B cell (primary cell): ENCODE results near the gene CCDC122. TPM values are rescaled to one million over a fixed set of nuclear protein-coding genes. Genes with fewer than 3 reads are reported as not detected.
"Not testable (repeated sequence)": the region's sequence is repeated elsewhere in the genome, so short reads cannot be mapped to it uniquely, and the experiment has no call there.

Source experiments
- ATAC-seq: fragments of 200-7000 bp; cut with Tn5 transposase; one replicate; pipeline ENCODE4 v1.10.0; 2021; ENCODE audit warnings: low read depth, mild to moderate bottlenecking, moderate number of reproducible peaks, moderate library complexity
- CTCF ChIA-PET: fragments of 350-600 bp; sonication (Branson Sonifier 250); formaldehyde crosslinking; loops from one replicate; lab custom pipeline; 2021; ENCODE audit warnings: antibody characterized with exemption, inconsistent platforms; lab: Charles Lee
- POLR2A ChIA-PET: fragments of 350-600 bp; sonication (Branson Sonifier 250); formaldehyde crosslinking; loops from one replicate; lab custom pipeline; 2021; ENCODE audit warnings: antibody characterized with exemption; lab: Charles Lee
- DNase-seq: peaks from one replicate; pipeline ENCODE4 v3.0.0; 2013
- H2AFZ ChIP-seq: 2 replicates; pipeline ENCODE4 v1.6.1; 2012; ENCODE audit warnings: mild to moderate bottlenecking, low read depth, low read length; ENCODE audit not compliant: insufficient read depth, poor library complexity, severe bottlenecking
- H3K27ac ChIP-seq, 2 donors: 1 replicate in 1 of 2; 2 replicates in 1 of 2; pipeline ENCODE4 v1.5.1; 2012 to 2013; ENCODE audit warnings: low read length in 2 of 2, mild to moderate bottlenecking in 2 of 2, moderate library complexity in 1 of 2
- H3K27me3 ChIP-seq, 4 experiments: fragments of 200-600 bp in 1 of 4; sonication (generic) in 1 of 4; replicated peaks in 1 of 4; 1 replicate in 2 of 4; 2 replicates in 2 of 4; pipeline versions ENCODE4 v1.6.1 to v1.7.0; 2013 to 2016; ENCODE audit warnings: low read length in 3 of 4, mild to moderate bottlenecking in 2 of 4, mixed read lengths in 1 of 4, moderate library complexity in 1 of 4; ENCODE audit not compliant: insufficient read depth in 4 of 4, control insufficient read depth in 3 of 4; ENCODE audit errors: control extremely low read depth in 1 of 4
- H3K36me3 ChIP-seq, 2 experiments: replicated peaks in 1 of 2; 1 replicate in 1 of 2; 2 replicates in 1 of 2; pipeline versions ENCODE4 v1.6.1 to v1.7.1; 2013; ENCODE audit warnings: low read length in 1 of 2; ENCODE audit not compliant: insufficient read depth in 2 of 2, control insufficient read depth in 1 of 2; ENCODE audit errors: control extremely low read depth in 1 of 2, extremely low read depth in 1 of 2
- H3K4me1 ChIP-seq, 2 donors: fragments of 200-600 bp in 1 of 2; sonication (generic) in 1 of 2; 1 replicate in 1 of 2; 2 replicates in 1 of 2; pipeline versions ENCODE4 v1.5.1 to v1.6.1; 2013 to 2017; ENCODE audit warnings: low read length in 2 of 2; ENCODE audit not compliant: control insufficient read depth in 2 of 2, insufficient read depth in 2 of 2
- H3K4me2 ChIP-seq: replicated peaks from 2 replicates; pipeline ENCODE3; 2012; ENCODE audit warnings: mild to moderate bottlenecking, low read depth, low read length; ENCODE audit not compliant: poor library complexity, severe bottlenecking
- H3K4me3 ChIP-seq, 5 experiments: fragments of 200-600 bp in 1 of 5; sonication (generic) in 1 of 5; 1 replicate in 3 of 5; 2 replicates in 2 of 5; pipeline versions ENCODE4 v1.5.1 to v1.7.0; 2011 to 2016; ENCODE audit warnings: low read length in 4 of 5, mild to moderate bottlenecking in 4 of 5, low read depth in 2 of 5, control low read depth in 1 of 5, moderate library complexity in 1 of 5; ENCODE audit not compliant: insufficient read depth in 1 of 5; ENCODE audit errors: control extremely low read depth in 1 of 5, extremely low read depth in 1 of 5
- H3K79me2 ChIP-seq: fragments of 200-600 bp; sonication (generic); one replicate; pipeline ENCODE4 v1.6.0; 2016; ENCODE audit warnings: low read length; ENCODE audit not compliant: control insufficient read depth, insufficient read depth
- H3K9ac ChIP-seq: fragments of 200-600 bp; sonication (generic); 2 replicates; pipeline ENCODE4 v1.6.1; 2017; ENCODE audit warnings: mild to moderate bottlenecking, low read length, moderate library complexity
- H3K9me3 ChIP-seq, 3 donors: one replicate each; pipeline versions ENCODE4 v1.6.1 to v1.7.1; 2013; ENCODE audit warnings: low read length in 2 of 3; ENCODE audit not compliant: control insufficient read depth in 2 of 3, insufficient read depth in 1 of 3; ENCODE audit errors: control extremely low read depth in 1 of 3
- H4K20me1 ChIP-seq: 2 replicates; pipeline ENCODE4 v1.6.0; 2012; ENCODE audit warnings: mild to moderate bottlenecking, low read length; ENCODE audit not compliant: insufficient read depth, control insufficient read depth, poor library complexity, severe bottlenecking
- H3K27ac Mint-ChIP-seq: one replicate; pipeline ENCODE4 v1.8.0; 2021; ENCODE audit warnings: mixed read lengths
- H3K27me3 Mint-ChIP-seq: one replicate; pipeline ENCODE4 v1.8.0; 2021; ENCODE audit warnings: mixed read lengths
- H3K4me1 Mint-ChIP-seq: one replicate; pipeline ENCODE4 v1.8.0; 2021; ENCODE audit warnings: mixed read lengths
- H3K4me3 Mint-ChIP-seq: one replicate; pipeline ENCODE4 v1.8.0; 2021; ENCODE audit warnings: mixed read lengths
- H3K9me3 Mint-ChIP-seq: one replicate; pipeline ENCODE4 v1.8.0; 2022; ENCODE audit warnings: mixed read lengths; ENCODE audit not compliant: insufficient read depth
- CTCF ChIP-seq: fragments of 200-600 bp; IDR thresholded peaks from one replicate; pipeline ENCODE4 v1.8.0; 2022; ENCODE audit warnings: antibody characterized with exemption, mild to moderate bottlenecking
- EZH2 ChIP-seq: IDR thresholded peaks from 2 replicates; pipeline ENCODE4 v1.6.1; 2012; ENCODE audit warnings: borderline replicate concordance, low read depth, mild to moderate bottlenecking, moderate library complexity, low read length; ENCODE audit not compliant: insufficient read depth, poor library complexity, severe bottlenecking
- WGBS: methylation state at CpG from one replicate; pipeline ENCODE4 v1.1.5; 2013; ENCODE audit warnings: missing lambda C conversion rate; ENCODE audit not compliant: insufficient coverage; 5-methylcytosine and 5-hydroxymethylcytosine counted together
- intact Hi-C: fragments of 100-400 bp; cut with micrococcal nuclease; formaldehyde crosslinking; loops from one replicate; pipeline ENCODE4 v1.10.0; 2022
- polyA plus RNA-seq: library from polyadenylated mRNA; depleted of rRNA; stranded (reverse); fragments of >200 nt; gene quantifications from 2 replicates; pipeline ENCODE4 v1.2.3, GENCODE V29; 2012
- total RNA-seq, 2 donors: library from RNA; stranded (reverse); fragments of 120-200 nt in 1 of 2; gene quantifications; 1 replicate in 1 of 2; 2 replicates in 1 of 2; pipeline versions ENCODE4 v1.2.3 to v1.2.4, GENCODE V29; 2013 to 2022

Gene CCDC122
- total and polyA plus RNA-seq, 2 donors (not counting 1 experiment from before 2014, with no cell fraction given): 1.1 to 12.1 TPM

GRCh38 chr13:43830497-43830881 lies 49.1 kb downstream of the CCDC122 start:
- Histone ChIP-seq H2AFZ (no peak overlapping the region), H3K9me3 (no peaks in the 10 kb centered on the region), H3K4me3 (no peak overlapping the region), H3K36me3 (no peaks in the 10 kb centered on the region), H3K27ac (no peak overlapping the region), H3K4me2 (no peak overlapping the region), H3K4me1 (no peaks in the 10 kb centered on the region), H4K20me1 (no peaks in the 10 kb centered on the region), H3K27me3 (no peaks in the 10 kb centered on the region), H3K9ac (no peak overlapping the region), H3K79me2 (no peaks in the 10 kb centered on the region)
- H3K27ac Mint-ChIP-seq: no peak overlapping the region
- WGBS: 88% methylated on average over 5 of the region's 5 CpGs
- no peaks in the 10 kb centered on the region for H3K4me1 Mint-ChIP-seq
- intact Hi-C loops: no loop called here
- H3K27me3 Mint-ChIP-seq: no peaks in the 10 kb centered on the region
- ATAC-seq (no peak), DNase-seq (no peak)
- POLR2A ChIA-PET: no interaction called here
- H3K4me3 Mint-ChIP-seq: no peak overlapping the region
- TF ChIP-seq EZH2 (no peak), CTCF (no peak)
- no peaks in the 10 kb centered on the region for H3K9me3 Mint-ChIP-seq
- CTCF ChIA-PET: no interaction called here

GRCh38 chr13:43824656-43825055 lies 54.9 kb downstream of the CCDC122 start:
- POLR2A ChIA-PET, H3K9me3 Mint-ChIP-seq: not testable (repeated sequence)
- WGBS: no CpG with 5 or more reads among the region's 1 CpG

More at GRCh38 chr13:43824656-43825055, 54.9 kb downstream of the CCDC122 start:
- H3K4me3 ChIP-seq, H2AFZ ChIP-seq, H3K27ac ChIP-seq, H3K27ac Mint-ChIP-seq, H3K27me3 ChIP-seq, H3K9ac ChIP-seq, H3K4me2 ChIP-seq, H3K4me1 ChIP-seq, DNase-seq, ATAC-seq, CTCF ChIA-PET, H3K36me3 ChIP-seq, H3K4me1 Mint-ChIP-seq, H3K4me3 Mint-ChIP-seq, H4K20me1 ChIP-seq, intact Hi-C loops, H3K27me3 Mint-ChIP-seq, H3K9me3 ChIP-seq, H3K79me2 ChIP-seq: not testable (repeated sequence)
